ENCODE measurements around the gene DPH3.

The DPH3 gene

DNA sequence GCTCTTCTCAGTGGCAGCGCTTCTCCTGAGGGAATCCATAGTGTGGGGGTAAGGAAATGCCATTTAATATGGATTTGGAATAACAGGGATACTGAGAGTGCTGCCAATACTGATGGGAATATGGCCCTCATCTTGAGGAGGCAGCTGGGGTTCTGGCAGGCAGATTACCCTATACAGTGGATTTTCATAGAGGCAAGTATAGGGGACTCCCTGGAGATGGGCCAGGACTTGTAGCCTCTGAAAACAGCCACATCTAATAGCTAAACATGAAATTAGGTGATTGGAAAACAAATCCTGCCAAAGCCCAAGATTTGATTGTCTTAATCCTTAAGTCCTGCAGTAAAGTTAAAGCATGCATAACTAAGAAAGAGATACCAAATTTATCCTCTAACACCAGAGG is 30.9 kb downstream of the DPH3 start:
- DNase-seq (ENCODE audit: low read depth) = no peak

DNA sequence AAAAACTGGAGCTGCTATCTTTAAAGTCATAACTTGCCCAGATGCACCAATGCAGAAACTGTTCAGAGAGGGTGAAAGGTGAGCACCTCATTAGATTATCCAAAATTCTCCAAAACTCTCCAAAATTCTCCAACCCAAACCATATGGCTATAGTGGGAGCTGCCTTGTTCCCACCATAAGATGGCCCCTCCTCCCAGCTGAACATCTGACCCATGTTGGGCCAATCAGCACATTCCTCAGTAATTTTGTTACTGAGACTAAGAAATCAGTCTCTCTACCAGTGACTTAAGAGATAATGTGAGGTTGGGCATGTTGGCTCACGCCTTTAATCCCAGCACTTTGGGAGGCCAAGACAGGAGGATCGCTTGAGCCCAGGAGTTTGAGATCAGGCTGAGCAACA is 32.8 kb downstream of the DPH3 start:
- DNase-seq (ENCODE audit: low read depth) = no peak

DNA sequence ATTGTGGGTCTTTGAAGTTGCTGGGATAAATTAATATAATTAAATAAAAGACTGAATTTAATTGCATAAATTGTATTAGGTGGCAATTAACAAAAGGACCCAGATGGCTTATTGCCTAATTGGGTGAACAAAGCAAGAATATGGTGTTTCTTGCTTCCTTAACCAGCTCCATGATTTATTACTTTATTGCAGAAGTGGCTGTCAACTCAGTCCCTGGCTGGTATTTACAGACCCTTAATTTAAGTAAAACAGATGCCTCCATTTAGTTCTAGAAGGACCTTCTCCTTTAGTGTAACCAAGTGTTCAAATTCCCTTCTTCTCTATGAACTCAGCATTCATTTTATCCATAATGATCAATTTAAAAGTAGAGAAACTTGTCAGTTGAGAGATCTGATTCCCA is 35.1 kb downstream of the DPH3 start:
- no peak for DNase-seq (ENCODE audit: low read depth)

DNA sequence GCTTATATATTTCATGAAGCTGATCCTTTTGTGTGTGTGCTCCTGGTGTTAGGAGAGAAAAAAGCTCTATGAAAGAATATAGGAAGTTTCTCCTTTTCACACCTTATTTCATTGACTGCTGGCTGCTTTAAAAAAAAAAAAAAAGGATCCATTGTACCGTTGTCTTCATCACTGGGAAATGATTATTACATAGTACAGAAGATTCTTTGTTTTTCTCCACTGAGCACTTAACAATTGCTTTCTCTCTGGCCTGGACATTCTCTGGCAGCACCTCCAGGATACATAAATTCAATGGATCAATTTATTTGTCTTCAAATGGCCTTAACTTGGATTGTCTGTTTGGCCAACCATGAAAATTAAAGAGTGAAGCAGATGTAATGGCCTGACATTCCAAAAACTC is 37.2 kb downstream of the DPH3 start:
- DNase-seq (ENCODE audit: low read depth) = no peak

DNA sequence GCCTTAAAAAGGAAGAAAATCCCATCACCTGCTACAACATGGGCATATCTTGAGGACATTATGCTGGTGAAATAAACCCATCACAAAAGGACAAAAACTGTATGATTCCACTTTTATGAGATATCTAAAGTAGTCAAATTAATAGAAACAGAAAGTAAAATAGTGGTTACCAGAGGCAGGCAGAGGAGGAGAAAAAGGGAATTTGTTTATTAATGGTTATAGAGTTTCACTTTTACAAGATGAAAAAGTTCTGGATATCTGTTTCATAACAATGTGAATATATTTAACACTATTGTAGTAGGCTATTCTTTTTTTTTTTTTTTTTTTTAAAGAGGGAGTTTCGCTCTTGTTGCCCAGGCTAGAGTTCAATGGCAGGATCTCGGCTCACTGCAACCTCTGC is 40.4 kb downstream of the DPH3 start:
- DNase-seq (ENCODE audit: low read depth) = no peak

DNA sequence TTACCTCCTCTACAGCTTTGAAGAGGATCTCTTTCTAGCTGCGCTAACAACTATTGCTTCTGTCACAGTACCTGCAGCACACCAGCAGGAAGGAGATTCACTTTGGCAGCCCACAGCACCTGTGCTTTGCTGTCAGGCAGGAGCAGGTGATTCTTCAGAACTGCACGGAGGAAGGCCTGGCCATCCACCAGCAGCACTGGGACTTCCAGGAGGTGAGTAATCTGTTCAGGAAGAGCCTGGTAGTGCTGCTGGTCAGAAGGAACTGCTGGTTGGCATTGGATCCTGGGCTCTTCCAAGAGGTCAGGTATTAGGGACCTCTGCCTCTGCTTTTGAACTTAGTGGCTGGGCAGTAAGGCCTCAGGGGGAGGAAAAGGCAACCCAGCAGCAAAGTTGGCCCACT is 42.2 kb downstream of the DPH3 start:
- DNase-seq (ENCODE audit: low read depth) = no peak

DNA sequence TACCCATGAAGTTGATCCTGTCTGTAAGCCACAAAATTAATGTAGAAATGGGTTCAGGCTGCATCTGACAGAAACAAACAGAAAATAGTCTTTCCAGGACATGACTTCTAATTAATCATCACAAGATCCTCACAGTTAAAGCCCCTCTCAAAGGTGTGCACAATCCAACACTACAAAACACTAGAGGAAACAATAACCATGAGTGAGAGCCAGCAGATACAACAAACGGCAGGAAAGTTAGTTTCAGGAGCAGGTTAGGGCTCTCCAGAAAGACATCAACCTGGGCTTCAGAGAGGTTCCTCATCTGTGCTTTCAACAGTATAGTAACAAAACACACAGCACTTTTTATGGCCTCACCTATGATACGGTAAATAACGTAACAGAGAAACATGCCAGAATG is 42.8 kb downstream of the DPH3 start:
- no peak for DNase-seq (ENCODE audit: low read depth)

DNA sequence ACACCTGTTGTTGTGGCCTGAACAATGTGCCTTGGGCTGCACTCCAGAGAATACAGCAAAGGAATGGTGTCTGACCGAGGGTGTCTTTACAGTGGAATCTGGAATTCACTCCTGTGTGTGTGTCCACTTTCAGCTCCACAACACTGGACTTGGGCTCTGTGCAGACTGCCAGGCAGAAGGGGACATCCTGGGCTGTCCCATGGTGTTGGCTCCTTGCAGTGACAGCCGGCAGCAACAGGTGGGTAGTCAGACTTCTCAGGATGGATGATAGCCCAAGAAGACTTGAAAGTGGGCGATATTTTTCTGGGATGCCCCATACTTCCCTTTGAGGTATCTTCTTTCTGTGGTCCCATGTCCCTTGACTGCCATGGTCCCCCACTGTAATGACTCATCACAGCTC is 45.0 kb downstream of the DPH3 start:
- no peak for DNase-seq (ENCODE audit: low read depth)

DNA sequence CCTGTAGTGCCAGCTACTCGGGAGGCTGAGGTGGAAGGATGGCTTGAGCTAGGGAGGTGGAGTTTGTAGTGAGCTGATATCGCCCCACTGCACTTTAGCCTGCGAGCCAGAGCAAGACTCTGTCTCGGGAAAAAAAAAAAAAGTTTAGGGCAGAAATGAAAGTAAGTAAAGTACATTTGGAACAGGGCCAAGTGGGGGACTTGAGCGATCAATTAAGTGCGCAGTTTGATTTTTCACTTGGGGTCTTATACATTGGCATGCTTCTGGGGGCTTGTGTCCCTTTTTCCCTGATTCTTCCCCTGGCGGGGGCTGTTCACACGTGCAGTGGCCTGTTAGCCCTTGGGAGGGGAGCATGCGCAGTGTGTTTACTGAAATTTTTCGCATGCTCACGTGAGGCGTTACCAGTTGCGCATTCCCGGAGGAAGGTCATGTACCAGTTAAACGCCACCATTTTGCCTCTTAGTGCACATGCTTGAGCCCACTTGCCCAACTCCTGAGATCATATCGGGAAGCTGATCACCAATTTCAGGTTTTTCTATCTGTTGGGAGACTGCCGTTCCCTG is 48.3 kb downstream of the DPH3 start:
- no peak for DNase-seq (ENCODE audit: low read depth)

DNA sequence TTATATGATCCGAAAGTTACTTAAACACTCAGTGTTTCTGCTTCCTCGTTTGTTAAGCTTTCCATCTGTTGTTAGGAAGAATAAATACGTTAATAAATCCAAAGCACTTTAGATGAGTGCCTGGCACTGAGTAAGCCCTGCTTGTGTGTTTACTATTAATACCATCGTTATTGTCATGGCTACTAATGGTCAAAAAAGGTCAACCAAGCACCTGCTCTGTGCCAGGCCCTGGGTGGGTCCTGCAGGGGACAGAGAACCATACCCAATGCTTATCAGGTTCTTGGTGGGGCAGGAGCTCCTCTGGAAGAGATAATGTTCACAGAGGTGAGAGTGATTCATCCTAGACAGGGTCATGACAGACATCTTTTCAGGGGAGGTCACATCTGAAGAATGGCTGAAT is 50.4 kb downstream of the DPH3 start:
- no peak for DNase-seq (ENCODE audit: low read depth)

DNA sequence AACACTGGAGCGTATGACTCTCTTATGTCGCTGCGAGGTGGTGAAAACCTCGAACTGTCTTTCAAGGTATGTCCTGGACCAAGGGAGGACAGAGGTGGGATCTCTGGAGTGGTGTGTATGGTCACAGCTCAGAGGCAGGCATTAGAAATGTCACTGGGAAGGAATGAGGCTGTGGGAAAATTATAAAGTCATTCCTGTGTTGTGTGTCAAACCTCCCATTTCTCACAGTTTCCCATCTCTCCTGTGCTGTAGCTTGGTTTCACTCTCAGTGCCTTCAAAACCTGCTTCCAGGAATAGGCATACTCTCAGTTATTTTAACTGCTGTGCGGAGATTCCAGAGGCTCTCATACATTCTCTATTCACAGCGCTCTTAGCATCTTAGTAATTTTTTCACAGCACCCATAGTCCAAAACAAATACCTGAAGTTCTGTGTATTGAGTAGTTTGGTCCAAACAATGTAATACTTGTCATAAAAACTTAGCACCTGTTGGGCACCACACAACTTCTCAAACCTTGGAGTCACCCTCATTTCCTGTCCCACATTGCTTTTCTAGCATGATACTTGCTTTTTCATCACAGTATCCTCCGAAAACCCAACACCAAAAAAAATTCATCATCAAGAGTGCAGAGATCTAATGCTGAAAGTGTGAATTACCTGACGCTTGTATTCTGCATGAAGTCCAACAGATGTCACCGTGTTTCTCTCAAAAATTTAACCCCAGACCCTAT is 53.4 kb downstream of the DPH3 start:
- no peak for DNase-seq (ENCODE audit: low read depth)
